ENCODE measurements around the gene HOXB2. TPM values are rescaled to one million over a fixed set of nuclear protein-coding genes. Genes with fewer than 3 reads are reported as not detected.

The HOXB2 gene
- total RNA-seq (2014; rRNA removed; shearing (Covaris generic)), result not detected in 2 replicates
- polyA plus RNA-seq (2015; cell fraction: cytosol; rRNA removed), result 0.30 TPM in 1 of 2 replicates, not detected in the other
- polyA plus RNA-seq (2015; cell fraction: nucleus; rRNA removed), result not detected in 2 replicates

DNA sequence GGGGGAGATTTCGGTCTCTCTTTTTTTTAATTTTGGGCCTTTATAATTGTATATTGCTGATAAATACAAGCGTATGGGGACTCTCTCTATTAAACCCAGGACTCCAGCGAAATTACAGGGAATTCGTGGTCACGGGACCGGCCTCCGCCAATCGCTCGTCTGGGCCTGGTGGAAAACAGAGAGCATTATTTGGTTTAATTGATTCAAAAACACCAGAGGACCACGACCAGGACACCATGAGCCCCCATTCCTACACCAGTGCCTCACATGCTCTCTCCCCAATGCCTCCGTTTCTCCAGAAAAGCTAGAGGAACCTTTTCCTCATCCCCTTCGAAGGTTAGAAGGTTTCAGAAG lies at the start of gene HOXB2:
HOXB2 (minus strand) TSS at position 88 of the 354 bp plus-strand sequence. CDS start 198 bp downstream, outside the sequence.
- in situ Hi-C loops (cut with HindIII; ENCODE audit: low pct_unique_long_range_greater_than_20kb, low sequenced_read_pairs), result no loop called here
- no peak for DNase-seq (ENCODE audit: low read depth, low spot score)

DNA sequence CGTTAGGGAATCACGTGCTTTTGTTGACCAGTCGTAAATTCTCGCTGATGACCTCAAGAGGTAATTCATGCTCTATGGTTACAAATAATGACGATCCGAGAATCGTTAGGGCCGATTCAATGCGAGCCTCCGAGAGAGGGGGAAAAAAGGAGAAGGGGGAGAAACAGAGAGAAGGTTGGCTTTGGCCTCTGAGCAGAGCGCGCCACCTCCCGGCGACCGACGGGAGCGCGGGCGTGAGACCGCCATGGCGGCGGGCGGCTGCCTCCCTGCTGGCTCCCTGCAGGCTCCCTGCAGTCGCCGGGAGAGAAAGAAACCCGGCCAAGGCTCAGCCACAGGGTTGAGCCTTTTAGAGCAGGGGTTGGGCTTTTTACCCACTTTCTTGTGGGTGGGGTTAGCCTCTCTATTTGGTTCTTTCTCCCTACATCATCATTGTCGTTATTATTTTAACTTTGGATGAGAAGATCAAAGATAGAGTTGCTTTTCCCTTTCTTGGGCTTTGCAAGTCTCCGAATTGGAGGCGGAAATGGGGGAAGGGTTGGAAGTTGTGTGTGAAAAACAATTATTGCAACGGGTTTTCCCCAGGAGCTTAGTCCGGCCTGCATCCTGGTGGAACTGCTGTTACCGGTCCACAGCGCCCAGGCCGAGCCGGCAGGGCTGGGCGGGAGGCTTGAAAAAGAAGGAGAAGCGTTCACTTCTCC lies 49.1 kb upstream of the HOXB2 start:
- in situ Hi-C loops (cut with HindIII; ENCODE audit: low pct_unique_long_range_greater_than_20kb, low sequenced_read_pairs), result no loop called here
- peak; percentile 68 for DNase-seq (ENCODE audit: low read depth, low spot score)

DNA sequence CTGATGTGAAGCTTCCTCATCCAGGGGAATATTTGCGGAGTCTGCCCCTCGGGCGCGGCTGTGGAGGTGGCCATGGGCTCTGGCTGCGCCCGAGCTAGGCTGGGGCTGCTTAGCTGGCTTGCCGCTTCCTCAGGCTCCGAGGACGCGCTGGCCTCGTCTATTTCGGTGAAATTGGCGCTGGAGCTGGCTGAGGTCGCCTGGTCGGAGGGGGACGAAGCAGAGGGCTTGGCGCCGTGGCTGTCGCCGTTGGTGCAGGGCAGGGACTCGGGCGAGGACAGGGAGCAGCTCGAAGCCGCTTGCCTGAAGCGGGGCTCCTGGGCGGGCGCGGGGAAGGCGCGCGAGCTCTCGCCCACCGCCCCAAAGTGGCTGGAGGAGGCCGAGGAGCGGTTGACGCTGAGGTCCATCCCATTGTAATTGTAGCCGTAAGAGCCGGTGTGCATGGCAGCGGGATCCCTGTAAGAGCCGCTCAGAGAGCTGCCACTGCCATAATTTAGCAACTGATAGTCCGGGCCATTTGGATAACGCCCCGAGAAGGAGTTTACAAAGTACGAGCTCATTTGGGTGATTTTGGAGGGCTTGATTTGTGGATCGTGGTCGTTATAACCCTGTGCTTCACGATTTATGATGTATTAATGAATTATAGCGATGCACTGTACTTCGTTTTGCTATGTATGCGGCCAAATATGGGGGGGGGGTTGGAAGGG lies 48.4 kb upstream of the HOXB2 start, which contains the start of gene HOXB5:
HOXB5 (minus strand) TSS at position 654 of the 704 bp plus-strand sequence; CDS start at position 557, 97 bp downstream.
- in situ Hi-C loops (cut with HindIII; ENCODE audit: low pct_unique_long_range_greater_than_20kb, low sequenced_read_pairs), result no loop called here
- DNase-seq (ENCODE audit: low read depth, low spot score), result no peak

DNA sequence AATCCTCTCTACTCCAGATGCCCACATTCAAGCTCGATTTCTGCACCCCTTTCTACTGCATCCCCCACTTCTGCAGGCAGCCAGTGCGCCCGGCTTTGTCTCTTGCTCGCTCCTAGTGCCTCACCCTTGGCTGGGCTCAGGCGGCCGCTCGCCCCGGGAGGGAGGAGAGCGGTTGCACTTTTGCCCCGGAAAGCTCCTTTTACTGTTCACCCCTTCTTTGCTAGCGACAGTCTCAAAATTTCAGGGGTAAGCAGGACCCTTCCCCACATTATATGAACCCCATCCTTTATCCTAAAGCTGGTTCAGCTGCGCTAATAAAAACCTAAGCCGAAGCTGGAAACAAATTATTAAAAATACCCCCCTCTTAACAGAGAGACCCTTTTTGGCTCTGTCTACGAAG lies 47.7 kb upstream of the HOXB2 start:
- in situ Hi-C loops (cut with HindIII; ENCODE audit: low pct_unique_long_range_greater_than_20kb, low sequenced_read_pairs), result no loop called here

DNA sequence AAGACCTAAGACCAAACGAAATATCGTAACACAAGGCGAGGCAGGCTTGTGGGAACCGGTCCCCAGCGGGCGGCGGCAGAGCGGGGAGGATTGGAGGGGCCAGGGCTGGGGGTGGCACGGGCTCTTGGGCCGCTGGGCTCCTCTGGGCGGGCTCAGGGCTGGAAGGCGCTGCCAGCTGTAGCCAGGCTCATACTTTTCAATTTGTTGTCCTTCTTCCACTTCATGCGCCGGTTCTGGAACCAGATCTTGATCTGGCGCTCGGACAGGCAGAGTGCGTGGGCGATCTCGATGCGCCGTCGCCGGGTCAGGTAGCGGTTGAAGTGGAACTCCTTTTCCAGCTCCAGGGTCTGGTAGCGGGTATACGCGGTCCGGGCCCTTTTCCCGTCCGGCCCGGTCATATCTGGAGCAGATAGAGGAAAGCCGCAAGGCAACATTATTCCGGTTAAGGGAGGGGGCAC lies 47.2 kb upstream of the HOXB2 start:
- DNase-seq (ENCODE audit: low read depth, low spot score), result no peak
- in situ Hi-C loops (cut with HindIII; ENCODE audit: low pct_unique_long_range_greater_than_20kb, low sequenced_read_pairs), result no loop called here

More for the DNA sequence above, 47.7 kb upstream of the HOXB2 start:
- DNase-seq (ENCODE audit: low read depth, low spot score), result no peak

DNA sequence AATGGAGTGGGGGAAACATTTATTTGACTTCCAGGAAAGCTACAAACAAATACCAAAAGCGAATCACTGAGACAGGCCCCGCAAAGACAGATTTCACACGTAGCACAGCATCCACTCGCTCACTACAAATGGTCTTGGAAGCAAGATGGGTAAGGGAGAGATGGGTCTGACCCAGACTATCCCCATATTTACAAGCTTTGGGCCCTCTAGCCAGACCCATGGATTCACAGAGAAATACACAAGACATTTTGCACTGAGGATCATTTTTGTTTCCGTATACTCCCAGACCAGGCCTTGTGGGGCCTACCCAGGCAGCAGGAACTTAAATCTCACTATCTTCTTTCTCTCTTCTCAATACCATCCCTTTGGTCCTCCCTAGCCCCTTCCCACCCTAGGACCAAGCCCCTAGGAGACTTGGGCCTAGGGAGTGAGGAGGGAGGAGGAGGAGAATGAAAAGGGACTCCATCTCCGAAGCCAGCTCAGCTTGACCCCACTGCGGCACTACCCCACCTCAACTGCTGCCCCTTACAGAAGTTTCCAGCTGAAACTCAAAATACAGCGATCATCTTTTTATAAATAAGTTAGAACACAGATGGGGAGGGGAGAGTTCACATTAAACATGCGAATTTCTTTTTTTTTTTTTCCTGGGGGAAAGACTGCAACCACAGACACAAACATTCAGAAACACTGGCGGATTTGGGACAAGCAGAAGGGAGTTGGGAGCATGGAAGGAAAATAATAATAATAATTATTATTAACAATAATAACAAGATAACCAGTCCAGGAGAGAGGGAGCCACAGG lies 46.5 kb upstream of the HOXB2 start:
- in situ Hi-C loops (cut with HindIII; ENCODE audit: low pct_unique_long_range_greater_than_20kb, low sequenced_read_pairs), result no loop called here
- no peak for DNase-seq (ENCODE audit: low read depth, low spot score)

DNA sequence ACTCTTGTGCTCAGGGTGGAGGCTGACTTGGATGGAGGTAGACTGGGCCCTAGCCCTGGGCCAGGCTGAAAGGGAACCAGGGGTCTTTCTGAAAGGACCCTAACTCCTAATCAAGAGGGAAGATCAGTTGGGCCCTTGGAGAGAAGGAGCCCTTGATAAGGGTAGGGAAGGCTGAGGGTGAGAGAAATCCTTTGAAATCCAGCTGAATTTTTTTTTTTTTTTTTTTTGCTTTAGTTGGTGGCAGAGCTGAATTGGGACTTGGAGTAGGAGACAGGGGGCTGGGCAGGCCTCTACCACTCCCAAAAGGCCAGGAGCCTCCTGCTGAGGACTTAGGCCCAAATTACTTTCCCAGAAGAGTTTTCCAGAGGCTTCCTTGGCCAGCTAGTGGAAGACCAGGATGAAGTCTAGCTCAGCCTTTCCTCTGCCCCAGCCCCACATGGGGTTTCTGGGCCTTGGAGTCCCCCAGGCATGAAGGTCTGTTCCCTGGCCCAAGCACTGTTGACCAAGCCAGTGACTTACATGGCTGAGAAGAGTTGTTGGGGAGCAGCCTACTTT lies 45.8 kb upstream of the HOXB2 start:
- in situ Hi-C loops (cut with HindIII; ENCODE audit: low pct_unique_long_range_greater_than_20kb, low sequenced_read_pairs), result no loop called here
- DNase-seq (ENCODE audit: low read depth, low spot score), result no peak

DNA sequence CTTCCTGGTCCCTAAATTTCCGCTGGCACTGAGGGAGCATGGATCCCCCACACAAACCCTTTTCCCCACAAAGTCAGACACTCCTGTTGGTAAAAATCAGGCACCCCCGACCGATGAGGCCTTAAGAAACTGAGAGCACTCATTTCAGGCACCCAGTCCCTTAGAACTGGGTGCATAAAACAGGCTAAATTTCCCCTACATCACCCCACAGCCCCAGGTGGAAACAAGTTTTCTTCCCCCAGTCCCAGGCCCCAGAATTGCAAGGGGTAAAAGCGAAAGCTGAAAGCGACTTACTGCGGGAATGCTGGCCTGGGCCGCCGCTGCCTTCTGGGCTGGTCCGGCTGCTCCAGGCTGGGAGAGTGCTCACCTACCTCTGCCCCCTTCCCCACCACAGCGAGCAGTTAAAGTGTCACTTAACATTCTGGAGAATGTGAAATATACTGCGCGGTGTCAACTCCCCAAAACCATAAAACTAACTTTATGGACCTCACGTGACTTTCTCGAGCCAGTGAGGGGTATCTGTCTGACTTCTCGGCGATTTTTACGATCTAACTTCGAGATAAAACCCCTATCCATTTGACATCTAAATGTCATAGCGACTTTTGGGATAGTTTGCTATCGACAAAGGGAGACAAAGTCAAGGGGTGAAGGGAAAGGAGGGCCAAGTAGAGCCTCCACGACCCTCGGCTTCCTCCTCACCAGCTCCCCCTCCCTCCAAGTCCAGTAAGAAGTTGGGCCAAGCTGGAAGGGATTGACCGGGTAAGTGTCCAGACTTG lies 45.1 kb upstream of the HOXB2 start, which contains the start of gene HOXB3:
HOXB3 (minus strand) TSS at position 411 of the 776 bp plus-strand sequence. CDS start 37,767 bp downstream, outside the sequence.
- DNase-seq (ENCODE audit: low read depth, low spot score), result no peak
- in situ Hi-C loops (cut with HindIII; ENCODE audit: low pct_unique_long_range_greater_than_20kb, low sequenced_read_pairs), result no loop called here

DNA sequence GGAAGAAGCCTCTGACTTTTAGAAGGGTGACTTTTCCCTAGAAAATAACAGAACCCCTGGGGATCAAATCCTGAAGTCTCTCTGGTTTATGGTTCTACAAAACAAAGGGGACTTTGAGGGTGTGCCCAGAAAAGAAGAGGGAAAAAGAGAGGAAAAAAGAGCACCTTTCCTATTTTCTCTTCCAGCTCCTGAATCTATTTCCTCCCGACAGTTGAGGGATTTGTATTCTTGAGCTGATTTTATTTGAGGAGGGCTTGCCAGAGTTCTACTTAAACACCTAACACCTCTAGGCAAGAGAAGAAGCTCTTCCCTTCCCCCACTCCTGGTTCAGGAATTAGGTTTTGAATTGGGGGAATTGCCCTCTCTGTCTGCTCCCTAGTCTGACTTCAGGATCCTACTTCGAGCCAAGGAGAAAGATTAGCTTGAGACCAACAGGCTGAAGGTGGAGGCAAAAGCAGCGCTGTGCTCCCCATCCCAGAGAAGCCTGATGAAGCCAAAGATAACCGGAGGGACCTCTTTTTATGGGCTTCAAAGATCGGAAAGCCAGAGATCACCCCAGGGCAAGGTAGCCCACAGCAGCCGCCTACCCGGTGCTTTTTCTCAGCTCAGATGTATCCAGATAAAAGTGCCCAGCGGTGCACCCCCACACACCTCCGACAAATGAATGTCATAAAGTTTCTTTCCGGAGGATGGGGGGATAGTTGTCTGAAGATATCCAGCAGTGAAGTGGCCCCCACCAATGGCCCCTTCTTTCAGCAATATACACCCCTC lies 44.3 kb upstream of the HOXB2 start:
- DNase-seq (ENCODE audit: low read depth, low spot score), result no peak
- in situ Hi-C loops (cut with HindIII; ENCODE audit: low pct_unique_long_range_greater_than_20kb, low sequenced_read_pairs), result no loop called here

DNA sequence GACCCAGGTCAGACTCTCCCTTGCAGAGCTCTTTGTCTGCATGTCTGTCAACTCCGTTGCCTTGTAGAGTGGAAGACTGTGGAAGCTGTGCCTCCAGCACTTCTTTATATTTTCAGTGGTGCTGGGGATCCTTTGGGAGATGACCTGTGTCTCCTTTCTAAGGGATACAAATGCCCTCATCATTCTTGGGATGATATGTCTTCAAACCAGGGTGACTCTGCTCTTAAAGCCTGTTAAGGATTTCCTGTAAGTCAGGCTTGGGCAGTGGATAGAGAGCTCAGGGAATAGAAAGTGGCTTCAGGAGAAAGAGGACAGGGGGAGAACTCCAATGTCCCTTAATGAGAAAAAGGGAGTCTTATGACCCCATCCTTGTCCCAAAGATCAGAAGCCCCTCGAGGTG lies 43.6 kb upstream of the HOXB2 start:
- in situ Hi-C loops (cut with HindIII; ENCODE audit: low pct_unique_long_range_greater_than_20kb, low sequenced_read_pairs), result no loop called here
- DNase-seq (ENCODE audit: low read depth, low spot score), result no peak

DNA sequence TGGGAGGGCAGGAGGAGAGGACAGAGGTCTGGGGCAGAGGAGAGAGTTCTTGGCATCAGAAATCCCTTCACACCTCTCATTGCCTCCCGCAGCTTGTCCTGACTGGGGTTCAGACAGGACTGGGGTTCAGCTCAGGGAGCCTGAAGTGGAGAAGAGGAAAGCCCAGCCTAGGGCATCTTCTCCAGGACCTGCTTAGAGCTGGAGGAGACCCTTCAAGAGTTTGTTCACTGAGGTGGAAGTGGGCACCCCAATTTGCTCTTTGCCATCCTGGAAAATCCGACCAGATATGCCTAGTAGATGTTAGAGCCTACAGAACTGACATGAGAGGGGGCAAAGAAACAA lies 43.1 kb upstream of the HOXB2 start:
- in situ Hi-C loops (cut with HindIII; ENCODE audit: low pct_unique_long_range_greater_than_20kb, low sequenced_read_pairs), result no loop called here
- DNase-seq (ENCODE audit: low read depth, low spot score), result no peak

DNA sequence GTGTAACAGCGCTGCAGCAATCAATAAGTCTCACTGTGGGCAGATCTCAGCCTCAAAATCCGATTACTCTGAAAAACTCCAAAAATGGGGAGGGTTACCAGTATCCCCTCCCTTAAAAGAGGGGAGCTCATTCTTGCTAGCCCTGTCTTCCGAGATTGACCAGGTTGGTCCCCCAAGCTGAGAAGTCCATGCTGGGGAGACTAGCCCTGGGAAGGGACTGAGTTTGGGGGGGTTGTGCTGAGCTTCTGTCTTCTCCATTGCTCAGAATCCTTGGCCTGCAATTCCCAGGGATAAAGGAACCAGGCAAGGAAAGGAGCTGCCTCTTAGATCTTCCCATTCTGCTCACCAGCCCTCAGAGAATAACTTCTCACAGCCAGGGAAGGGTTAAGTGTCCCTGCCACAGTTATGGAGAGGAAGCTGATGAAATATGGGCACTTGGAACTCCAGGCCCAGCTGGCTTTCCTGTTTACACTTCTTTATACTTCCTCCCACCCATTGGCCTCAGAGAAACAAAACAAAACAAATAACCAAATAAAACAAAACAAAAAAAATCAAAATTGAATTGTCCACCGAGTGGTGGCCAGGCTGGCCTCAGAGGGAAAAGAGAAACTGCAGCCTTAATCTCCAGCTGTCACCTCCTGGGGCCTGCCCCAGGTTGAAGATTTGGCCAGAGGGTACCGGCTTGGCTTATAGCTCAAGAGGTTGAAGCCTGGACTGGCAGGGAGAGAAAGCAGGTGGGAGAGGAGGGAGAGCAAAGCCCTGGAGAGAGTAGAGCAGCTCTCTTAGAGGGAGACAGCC lies 42.6 kb upstream of the HOXB2 start:
- in situ Hi-C loops (cut with HindIII; ENCODE audit: low pct_unique_long_range_greater_than_20kb, low sequenced_read_pairs), result no loop called here

DNA sequence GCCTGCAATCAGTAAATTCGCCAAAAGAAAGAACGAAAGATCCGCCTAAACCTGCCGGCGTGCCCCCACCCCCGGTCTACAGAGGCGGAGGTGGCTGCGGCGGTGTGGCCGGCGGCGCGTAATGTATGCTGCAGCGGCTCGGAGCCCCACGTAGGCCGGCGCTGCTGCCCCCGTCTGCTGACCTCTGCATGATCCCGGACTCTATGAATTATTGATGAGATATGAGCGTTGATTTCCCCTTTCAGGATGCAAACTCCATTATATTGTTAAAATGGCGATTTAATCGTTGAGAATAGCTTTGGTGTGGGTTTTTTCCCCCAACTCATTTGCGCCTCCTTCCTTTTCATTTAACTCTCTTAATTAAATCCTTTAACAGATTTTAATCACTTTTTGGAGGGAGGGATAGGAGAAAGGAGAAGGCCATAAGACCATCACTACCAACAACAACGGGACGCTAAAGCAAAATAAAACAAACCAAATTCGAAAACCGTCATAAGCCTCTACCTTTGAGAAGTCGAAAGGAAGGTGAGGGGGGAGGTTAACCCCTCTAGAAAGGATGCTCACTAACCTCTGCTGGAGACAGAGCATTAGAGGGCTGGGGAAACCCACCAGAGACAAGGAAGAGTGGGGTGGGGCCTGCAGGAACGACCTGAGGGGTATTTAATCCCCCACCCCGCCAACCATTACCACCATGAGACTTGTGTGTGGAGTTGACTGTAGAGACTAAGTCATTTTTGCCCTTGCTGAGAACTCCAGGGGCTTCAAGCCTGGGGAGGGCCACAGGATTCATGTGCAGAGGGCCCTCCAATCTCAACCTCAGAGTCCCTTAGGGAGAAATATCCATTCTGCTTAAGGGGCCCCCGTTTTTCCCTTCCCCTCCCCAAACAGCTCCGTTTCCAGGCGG lies 41.7 kb upstream of the HOXB2 start:
- DNase-seq (ENCODE audit: low read depth, low spot score), result no peak
- in situ Hi-C loops (cut with HindIII; ENCODE audit: low pct_unique_long_range_greater_than_20kb, low sequenced_read_pairs), result no loop called here

More for the DNA sequence above, 42.6 kb upstream of the HOXB2 start:
- no peak for DNase-seq (ENCODE audit: low read depth, low spot score)

DNA sequence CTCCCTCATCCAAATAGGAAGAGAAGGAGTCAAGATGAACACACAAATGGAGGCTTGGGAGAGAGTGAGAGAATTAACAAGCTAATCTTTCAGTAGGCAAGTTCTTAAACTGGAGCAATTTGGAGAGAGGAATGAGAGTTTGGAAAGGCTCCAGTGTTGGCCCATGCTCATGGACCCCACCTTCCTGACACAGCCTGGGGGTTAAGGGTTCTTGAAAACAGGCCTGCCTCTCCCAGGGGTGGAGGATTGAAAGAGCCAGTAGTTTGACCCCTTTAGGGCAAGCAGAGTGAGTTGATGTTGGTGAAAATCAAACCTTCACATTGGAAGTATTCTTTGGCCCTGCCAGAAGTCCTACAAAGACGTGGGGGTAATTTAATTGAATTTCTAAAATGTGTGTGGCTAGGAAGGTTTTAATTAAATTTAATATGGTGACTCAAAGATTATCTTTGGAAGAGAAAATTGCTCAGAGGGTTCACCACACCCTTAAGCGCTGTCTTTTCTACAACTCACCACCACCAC lies 39.4 kb upstream of the HOXB2 start:
- DNase-seq (ENCODE audit: low read depth, low spot score), result no peak
- in situ Hi-C loops (cut with HindIII; ENCODE audit: low pct_unique_long_range_greater_than_20kb, low sequenced_read_pairs), result no loop called here

Data from SK-MEL-5 (cell line).